NCI-H1417 treated with DMSO at 0.1 percent for 48 hours (cell line): ENCODE measurements around the gene GUCY1A1.
"Not testable (repeated sequence)": the region's sequence is repeated elsewhere in the genome, so short reads cannot be mapped to it uniquely, and the experiment has no call there.

ENCODE experiments used
- DNase-seq: peaks from one replicate; lab custom pipeline; 2025; lab: John Stamatoyannopoulos, UW

Gene GUCY1A1

GRCh38 chr4:155666344-155667221 lies at the start of gene GUCY1A1:
TSS of gene GUCY1A1 (plus strand) at chr4:155666848. CDS start at chr4:155696868, 30,020 bp downstream.
- DNase-seq: no peak

- no peak for DNase-seq
Observed at GRCh38 chr4:155617296-155617695, 49.4 kb upstream of the GUCY1A1 start.

GRCh38 chr4:155618183-155618838 lies 48.3 kb upstream of the GUCY1A1 start:
- DNase-seq: no peak

- DNase-seq: no peak
Observed at GRCh38 chr4:155620637-155621036, 46.0 kb upstream of the GUCY1A1 start.

GRCh38 chr4:155624478-155624877 lies 42.2 kb upstream of the GUCY1A1 start:
- DNase-seq: no peak

GRCh38 chr4:155626561-155626960 lies 40.1 kb upstream of the GUCY1A1 start:
- no peak for DNase-seq

GRCh38 chr4:155629183-155629825 lies 37.3 kb upstream of the GUCY1A1 start:
- DNase-seq: no peak

GRCh38 chr4:155629956-155630355 lies 36.7 kb upstream of the GUCY1A1 start:
- DNase-seq: no peak

- DNase-seq: no peak
Observed at GRCh38 chr4:155632310-155632840, 34.3 kb upstream of the GUCY1A1 start.

GRCh38 chr4:155638195-155638965 lies 28.3 kb upstream of the GUCY1A1 start:
- DNase-seq: no peak

GRCh38 chr4:155639704-155640523 lies 26.7 kb upstream of the GUCY1A1 start:
- DNase-seq: no peak

GRCh38 chr4:155640751-155641150 lies 25.9 kb upstream of the GUCY1A1 start:
- no peak for DNase-seq

- no peak for DNase-seq
Observed at GRCh38 chr4:155643087-155643486, 23.6 kb upstream of the GUCY1A1 start.

- no peak for DNase-seq
Observed at GRCh38 chr4:155646001-155646400, 20.6 kb upstream of the GUCY1A1 start.

GRCh38 chr4:155650785-155651184 lies 15.9 kb upstream of the GUCY1A1 start:
- not testable (repeated sequence) for DNase-seq

- DNase-seq: no peak
Observed at GRCh38 chr4:155653052-155653451, 13.6 kb upstream of the GUCY1A1 start.

GRCh38 chr4:155656025-155656424 lies 10.6 kb upstream of the GUCY1A1 start:
- DNase-seq: no peak

GRCh38 chr4:155657169-155657568 lies 9.5 kb upstream of the GUCY1A1 start:
- no peak for DNase-seq

- DNase-seq: no peak
Observed at GRCh38 chr4:155657985-155658680, 8.5 kb upstream of the GUCY1A1 start.

GRCh38 chr4:155658681-155659064 lies 8.0 kb upstream of the GUCY1A1 start:
- DNase-seq: no peak
